GM04504 (cell line): ENCODE data around the gene PTPN5.

Source experiments
- DNase-seq: peaks from one replicate; pipeline ENCODE4 v3.0.0-alpha.2; 2012; ENCODE audit warnings: low read depth

PTPN5 gene

GRCh38 chr11:18739685-18740084 is 51.9 kb downstream of the PTPN5 start:
- DNase-seq: no peak

GRCh38 chr11:18737642-18738041 is 54.0 kb downstream of the PTPN5 start:
- no peak for DNase-seq

GRCh38 chr11:18736590-18737148 is 54.9 kb downstream of the PTPN5 start:
- DNase-seq: no peak

GRCh38 chr11:18733202-18733601 is 58.4 kb downstream of the PTPN5 start:
- DNase-seq: no peak

GRCh38 chr11:18731949-18732821 is 59.4 kb downstream of the PTPN5 start:
- no peak for DNase-seq

GRCh38 chr11:18731441-18731840 is 60.2 kb downstream of the PTPN5 start:
- DNase-seq: no peak

- no peak for DNase-seq
These were observed 61.6 kb downstream of the PTPN5 start for GRCh38 chr11:18730020-18730419.

- no peak for DNase-seq
These were observed 62.2 kb downstream of the PTPN5 start for GRCh38 chr11:18729426-18729825.

- no peak for DNase-seq
These were observed 62.9 kb downstream of the PTPN5 start for GRCh38 chr11:18728658-18729057.

- no peak for DNase-seq
These were observed 63.9 kb downstream of the PTPN5 start for GRCh38 chr11:18727479-18728236.

- no peak for DNase-seq
These were observed 65.6 kb downstream of the PTPN5 start, which contains the start of gene IGSF22 for GRCh38 chr11:18726040-18726439. IGSF22 (minus strand) TSS chr11:18726188; CDS start chr11:18724236, 1,952 bp downstream.

- DNase-seq: no peak
These were observed 67.6 kb downstream of the PTPN5 start for GRCh38 chr11:18723991-18724390.

- DNase-seq: no peak
These were observed 69.3 kb downstream of the PTPN5 start for GRCh38 chr11:18722293-18722637.

GRCh38 chr11:18721561-18722292 is 69.9 kb downstream of the PTPN5 start:
- no peak for DNase-seq

GRCh38 chr11:18720808-18721560 is 70.6 kb downstream of the PTPN5 start:
- no peak for DNase-seq

- no peak for DNase-seq
These were observed 71.3 kb downstream of the PTPN5 start for GRCh38 chr11:18720091-18720807.

GRCh38 chr11:18715476-18715875 is 76.1 kb downstream of the PTPN5 start:
- DNase-seq: no peak

- no peak for DNase-seq
These were observed 77.2 kb downstream of the PTPN5 start for GRCh38 chr11:18714443-18714780.

- no peak for DNase-seq
These were observed 77.8 kb downstream of the PTPN5 start for GRCh38 chr11:18713646-18714442.

GRCh38 chr11:18710545-18710944 is 81.1 kb downstream of the PTPN5 start:
- no peak for DNase-seq
